ENCODE data around the gene ZDHHC3.
"Not testable (repeated sequence)": the region's sequence is repeated elsewhere in the genome, so short reads cannot be mapped to it uniquely, and the experiment has no call there.

ZDHHC3 gene

DNA sequence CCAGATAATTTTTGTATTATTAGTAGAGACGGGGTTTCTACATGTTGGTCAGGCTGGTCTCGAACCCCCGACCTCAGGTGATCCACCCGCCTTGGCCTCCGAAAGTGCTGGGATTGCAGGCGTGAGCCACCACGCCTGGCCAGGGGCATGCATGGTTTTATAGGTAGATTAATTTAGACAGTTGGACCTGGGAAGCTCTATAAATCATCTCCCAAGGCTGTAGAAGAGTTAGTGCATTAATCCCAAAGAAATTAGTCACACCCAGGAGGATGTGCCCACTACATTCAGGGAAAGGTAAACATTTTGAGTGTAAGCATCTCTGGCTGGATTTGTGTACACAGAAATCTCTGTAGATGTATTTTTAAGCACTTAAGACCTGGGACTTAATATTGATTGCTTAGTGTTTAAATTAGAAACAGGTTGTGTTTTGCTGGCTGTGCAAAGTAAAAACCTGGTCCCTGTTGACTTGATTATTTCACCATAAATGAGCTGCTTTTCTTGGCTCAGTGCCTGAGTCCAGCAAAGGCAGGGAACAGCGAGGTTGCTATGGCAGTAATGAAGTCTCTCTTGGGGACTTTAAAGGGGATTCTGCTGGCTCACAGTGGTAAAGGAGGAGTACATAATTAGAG, 19.3 kb upstream of the ZDHHC3 start:
- no peak for DNase-seq

GRCh38 chr3:44993471-44994205, 17.7 kb upstream of the ZDHHC3 start:
- no peak for DNase-seq

DNA sequence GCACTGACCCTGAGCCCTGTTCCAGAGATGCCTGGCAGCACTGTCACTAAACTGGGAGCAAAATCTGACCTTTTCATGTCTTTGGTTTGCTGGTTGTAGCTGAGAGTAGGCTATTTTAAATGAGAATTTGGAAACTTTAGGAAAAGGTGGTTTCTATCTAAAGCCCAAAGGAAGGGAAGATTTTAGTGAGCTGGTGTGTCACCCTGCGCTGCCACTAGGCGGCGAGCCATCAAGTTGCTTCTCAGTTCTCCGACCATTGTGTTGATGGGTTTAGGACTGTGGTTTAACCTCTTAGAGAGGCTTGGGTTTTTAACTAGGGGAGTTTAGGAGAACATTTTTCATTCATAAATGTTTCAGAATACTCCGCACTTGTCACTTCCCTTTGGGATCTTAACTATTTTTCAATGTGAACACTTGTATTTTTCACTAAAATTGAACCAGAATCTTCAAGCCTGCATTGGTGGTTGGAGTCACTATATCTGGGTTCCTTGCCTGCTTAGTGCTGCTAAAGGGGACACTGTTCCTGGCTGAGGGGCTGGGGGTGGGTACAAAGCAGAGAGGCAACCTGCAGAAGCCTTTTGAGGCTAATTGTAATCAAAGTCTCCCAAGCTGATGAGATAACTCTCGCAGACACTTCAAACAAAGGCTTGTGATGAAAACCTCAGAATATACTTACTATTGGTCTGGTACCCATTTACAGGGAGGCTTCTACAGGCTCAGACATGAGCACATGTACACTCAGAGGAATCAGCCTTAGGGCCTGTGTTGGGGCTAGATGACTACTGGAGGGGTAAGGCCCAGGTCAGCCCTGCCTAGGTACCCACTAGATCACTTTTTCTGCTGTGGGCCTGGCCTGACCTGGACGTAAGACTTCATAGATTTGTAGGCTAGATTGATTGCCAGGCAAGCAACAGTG, 16.8 kb upstream of the ZDHHC3 start:
- DNase-seq, result no peak

- peak; percentile 23 for DNase-seq
These were observed 15.4 kb upstream of the ZDHHC3 start for GRCh38 chr3:44991326-44991725.

GRCh38 chr3:44989636-44990373, 13.8 kb upstream of the ZDHHC3 start:
- DNase-seq, result no peak

DNA sequence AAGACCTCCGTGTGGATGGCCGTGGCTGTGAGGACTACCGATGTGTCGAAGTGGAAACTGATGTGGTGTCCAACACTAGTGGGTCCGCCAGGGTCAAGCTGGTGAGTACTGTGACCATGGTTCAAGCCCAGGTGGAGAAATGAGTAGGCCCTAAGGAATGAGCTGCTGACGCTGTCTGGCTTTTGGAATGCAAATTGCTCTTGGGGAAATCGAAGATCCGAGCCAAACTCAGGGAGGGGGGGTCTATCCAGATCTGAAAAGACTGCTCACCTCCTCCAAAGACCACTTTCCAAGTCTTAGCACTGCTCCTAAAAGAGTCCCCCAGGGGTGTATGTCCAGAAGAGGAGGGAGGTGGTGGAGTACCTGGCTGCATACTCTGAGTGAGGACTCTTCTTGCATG, 13.2 kb upstream of the ZDHHC3 start:
- DNase-seq, result no peak

- no peak for DNase-seq
These were observed 12.1 kb upstream of the ZDHHC3 start for GRCh38 chr3:44988073-44988472.

DNA sequence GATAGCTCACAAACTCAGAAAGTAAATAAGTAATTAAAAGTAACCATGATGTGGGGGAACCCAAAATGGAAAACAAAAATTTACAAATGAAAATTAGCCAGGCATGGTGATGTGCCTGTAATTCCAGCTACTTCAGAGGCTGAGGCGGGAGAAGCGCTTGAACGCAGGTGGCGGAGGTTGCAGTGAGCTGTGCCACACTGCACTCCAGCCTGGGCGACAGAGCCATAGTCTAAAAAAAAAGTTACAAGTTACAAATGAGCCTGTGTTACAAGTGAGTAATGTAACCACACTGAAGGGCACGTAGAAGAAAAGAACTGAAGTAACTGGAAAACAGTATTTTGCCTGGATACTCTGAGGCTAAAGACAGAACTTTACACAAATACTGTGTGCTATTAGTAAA, 11.4 kb upstream of the ZDHHC3 start:
- DNase-seq, result no peak

DNA sequence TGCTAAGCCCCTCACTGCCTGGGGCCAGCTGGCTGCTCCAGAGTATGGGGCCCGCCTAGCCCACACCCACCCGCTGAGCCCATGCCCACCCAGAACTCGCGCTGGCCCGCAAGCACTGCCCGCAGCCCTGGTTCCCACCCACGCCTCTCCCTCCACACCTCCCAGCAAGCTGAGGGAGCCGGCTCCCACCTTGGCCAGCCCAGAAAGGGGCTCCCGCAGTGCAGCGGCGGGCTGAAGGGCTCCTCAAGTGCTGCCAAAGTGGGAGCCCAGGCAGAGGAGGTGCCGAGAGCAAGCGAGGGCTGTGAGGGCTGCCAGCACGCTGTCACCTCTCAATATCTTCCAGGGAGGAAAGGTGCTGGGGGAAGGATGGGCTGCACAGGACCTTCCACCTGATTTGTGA, 10.4 kb upstream of the ZDHHC3 start:
- DNase-seq, result not testable (repeated sequence)

- no peak for DNase-seq
These were observed 8.4 kb upstream of the ZDHHC3 start for GRCh38 chr3:44984335-44984734.

GRCh38 chr3:44983484-44983941, 7.5 kb upstream of the ZDHHC3 start:
- DNase-seq, result no peak

- no peak for DNase-seq
These were observed 6.8 kb upstream of the ZDHHC3 start for GRCh38 chr3:44982817-44983216.

DNA sequence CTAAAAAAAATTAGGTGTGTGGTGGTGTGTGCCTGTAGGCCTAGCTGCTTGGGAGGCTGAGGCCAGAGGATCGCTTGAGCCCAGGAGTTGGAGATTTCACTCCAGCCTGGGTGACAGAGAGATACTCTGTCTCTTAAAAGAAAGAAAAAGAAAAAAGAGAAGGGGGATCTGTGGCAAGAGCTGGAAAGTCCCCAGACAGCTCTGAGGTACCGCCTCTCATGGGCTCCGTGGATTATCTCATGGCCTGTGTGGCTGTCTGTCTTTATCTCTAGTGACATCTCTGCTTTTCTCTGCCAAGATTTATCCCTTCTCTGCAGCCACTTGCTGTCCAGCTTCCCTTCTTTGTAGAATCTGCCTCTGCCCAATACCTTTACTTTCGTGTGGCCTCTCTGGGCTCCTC, 5.8 kb upstream of the ZDHHC3 start:
- DNase-seq, result peak; percentile 29

GRCh38 chr3:44981220-44981619, 5.2 kb upstream of the ZDHHC3 start:
- DNase-seq, result no peak

DNA sequence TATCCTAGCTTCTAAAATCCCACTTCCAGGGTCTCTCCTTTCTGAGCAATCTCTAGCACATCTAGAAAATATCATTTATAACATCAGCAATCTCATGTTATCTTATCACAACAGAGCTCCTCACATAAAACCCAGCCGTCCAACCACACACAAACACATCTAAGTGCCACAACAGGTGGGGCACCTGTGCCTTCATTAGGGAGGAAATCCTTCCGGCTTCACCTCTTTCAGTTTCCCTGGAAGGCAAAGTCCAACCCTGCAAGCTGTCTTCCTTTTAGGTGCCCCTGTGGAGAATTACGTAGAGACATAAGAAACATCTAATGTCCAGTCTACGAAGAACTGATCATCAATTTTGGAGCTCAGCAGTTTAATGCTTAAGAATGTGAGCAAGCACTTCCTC, 1.6 kb downstream of the ZDHHC3 start:
- no peak for DNase-seq

DNA sequence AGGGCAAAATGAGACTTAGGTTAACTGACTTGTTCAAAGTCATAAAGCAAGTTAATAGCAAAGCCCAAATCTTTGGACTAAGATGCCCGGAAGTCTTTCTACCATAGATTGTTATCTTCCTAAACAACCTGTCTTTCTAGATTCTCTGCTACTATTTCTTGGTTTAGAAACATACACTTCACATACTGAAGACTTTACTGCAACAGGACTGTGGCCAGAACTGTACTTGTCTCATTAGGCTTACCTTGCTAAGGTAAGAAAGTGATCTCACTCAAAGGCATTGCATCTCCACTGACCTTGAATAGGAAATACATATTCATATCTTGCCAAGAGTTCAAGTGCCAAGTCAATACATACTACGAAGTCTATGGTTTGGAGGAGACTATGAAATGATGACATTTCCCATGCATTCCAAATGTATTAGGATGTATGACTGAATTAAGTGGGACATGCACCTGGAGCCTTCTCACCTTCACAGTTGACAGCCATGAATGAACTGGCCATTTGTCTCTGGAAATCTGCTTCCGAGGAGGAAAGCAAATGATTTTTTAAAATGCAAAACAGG, 5.0 kb downstream of the ZDHHC3 start:
- DNase-seq, result no peak

GRCh38 chr3:44969828-44970179, 6.2 kb downstream of the ZDHHC3 start:
- DNase-seq, result no peak

GRCh38 chr3:44969154-44969827, 6.7 kb downstream of the ZDHHC3 start:
- DNase-seq, result no peak

GRCh38 chr3:44968447-44968858, 7.5 kb downstream of the ZDHHC3 start:
- no peak for DNase-seq

GRCh38 chr3:44966795-44967278, 9.1 kb downstream of the ZDHHC3 start:
- no peak for DNase-seq

- no peak for DNase-seq
These were observed 10.8 kb downstream of the ZDHHC3 start for GRCh38 chr3:44965165-44965564.
